Smooth muscle cell of the pulmonary artery (primary cell): ENCODE results near the gene UBE2M. TPM values are rescaled to one million over a fixed set of nuclear protein-coding genes. Genes with fewer than 3 reads are reported as not detected.

Experiments
- total RNA-seq: library from RNA; depleted of rRNA; stranded (reverse); fragments of >200 nt; gene quantifications from 2 replicates; pipeline ENCODE4 v1.2.3, GENCODE V29; 2014

Gene UBE2M
- 47.2 and 63.3 TPM in 2 replicates for total RNA-seq

DNA sequence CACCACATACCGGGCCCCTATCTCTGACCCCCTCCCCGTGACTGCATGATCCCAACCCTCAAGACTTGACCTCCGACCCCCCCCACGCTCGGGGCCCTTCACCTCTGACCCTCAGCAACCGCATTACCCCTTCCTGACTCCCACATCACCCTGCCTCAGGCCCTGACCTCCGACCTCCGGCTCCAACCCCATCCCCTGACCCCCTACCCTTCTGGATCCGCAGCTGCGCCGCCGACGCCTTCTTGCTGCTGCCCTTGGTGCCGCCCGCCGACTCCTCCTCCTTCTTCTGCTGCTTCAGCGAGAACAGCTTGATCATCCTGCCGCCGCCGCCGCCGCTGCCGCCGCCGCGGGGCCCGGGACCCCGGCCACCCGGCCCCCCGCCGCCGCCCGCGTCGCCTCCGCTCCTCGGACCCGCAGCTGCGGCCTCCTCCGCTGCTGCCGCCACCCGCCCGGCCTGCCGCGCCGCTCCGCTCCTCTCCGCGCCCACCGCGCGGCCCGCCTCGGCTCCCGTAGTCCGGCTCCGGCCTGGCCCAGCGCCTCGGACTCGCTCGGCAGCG, at the start of gene UBE2M:
UBE2M (minus strand) TSS at position 546 of the 557 bp plus-strand sequence; CDS start at position 316, 230 bp downstream.

DNA sequence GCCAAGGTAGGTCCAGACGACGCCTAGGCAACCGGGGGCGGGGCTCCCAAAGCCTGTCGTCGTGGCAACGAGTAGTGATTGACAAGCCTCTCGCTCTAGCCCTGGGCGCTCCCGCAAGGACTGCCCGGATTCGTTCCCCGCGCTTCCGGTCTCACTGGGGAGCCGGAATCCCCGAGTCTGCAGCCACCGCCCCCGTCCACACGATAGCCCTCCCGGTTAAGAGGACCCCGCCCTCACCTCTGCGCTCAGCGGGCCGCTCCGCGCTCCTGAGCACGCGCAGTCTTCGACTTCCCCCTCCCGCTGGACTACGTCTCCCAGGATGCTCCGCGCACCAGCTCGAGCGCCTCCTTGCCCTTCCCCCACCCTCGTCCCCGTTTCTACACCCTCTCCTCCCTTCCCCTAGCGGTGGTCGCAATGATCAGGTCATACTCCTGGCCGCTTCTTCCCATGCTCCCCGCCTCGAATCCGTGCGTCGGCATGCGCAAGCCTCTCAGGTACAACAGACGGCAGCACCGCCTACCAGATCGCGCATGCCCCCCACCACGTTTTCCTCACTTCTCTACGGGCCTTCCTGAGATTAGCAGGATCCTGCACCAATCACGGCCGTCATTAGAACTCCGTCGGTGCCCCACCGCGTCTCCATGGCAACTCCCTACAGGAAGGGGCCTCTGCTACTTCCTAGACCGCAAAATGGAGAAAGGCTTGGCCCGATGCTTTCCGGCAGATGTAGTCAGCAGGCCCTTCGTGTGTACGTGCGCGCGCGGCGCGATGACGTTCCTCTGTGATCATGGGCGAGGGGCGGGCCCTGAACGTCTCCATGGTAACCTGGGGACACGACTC, 14.6 kb upstream of the UBE2M start, which contains the start of gene MZF1:
MZF1 (minus strand) TSS at position 518 of the 840 bp plus-strand sequence. CDS start 1,946 bp downstream, outside the sequence.

DNA sequence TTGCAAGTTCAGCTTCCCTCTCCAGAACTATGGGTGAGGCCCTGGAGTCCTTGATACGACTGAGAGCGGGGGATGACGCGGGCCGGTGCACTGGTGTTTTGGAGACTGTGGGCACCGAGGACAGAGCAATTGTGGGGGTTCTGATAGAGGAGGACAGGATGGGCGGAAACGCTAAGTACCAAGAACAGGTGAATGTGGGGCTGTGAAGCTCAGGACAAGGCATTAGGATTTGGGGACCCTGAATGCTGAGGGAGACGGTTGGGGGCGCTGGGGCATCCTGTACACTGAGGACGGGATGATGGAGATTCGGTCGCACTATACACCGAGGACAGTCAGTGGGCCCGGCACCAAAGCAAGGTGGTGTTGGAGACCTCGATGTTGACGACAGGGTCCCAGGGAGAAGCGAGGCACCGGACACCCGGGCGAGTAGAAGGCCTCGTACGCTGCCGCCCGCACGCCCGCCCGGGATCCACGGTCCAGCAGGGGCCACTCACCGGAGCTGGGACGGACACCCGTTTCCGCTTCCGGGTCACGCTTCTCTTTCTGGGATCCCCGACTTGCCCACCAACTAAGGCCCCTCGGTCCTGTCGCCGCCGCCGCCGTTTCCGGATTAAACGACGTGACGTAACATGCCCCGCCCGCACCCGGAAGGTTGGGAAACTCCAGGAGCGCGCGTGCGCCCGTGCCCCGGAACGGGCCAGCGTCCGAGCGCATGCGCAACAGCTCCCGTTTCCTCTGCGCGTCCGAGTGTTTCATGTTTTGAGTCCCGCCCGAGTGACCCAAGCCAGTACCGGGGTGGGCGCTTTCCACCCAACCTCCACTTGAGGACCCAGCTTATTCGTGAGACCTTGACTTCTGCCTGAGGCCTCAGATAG, 3.7 kb downstream of the UBE2M start, which contains the start of gene CHMP2A:
CHMP2A (minus strand) TSS at position 612 of the 875 bp plus-strand sequence. CDS start 893 bp downstream, outside the sequence.

DNA sequence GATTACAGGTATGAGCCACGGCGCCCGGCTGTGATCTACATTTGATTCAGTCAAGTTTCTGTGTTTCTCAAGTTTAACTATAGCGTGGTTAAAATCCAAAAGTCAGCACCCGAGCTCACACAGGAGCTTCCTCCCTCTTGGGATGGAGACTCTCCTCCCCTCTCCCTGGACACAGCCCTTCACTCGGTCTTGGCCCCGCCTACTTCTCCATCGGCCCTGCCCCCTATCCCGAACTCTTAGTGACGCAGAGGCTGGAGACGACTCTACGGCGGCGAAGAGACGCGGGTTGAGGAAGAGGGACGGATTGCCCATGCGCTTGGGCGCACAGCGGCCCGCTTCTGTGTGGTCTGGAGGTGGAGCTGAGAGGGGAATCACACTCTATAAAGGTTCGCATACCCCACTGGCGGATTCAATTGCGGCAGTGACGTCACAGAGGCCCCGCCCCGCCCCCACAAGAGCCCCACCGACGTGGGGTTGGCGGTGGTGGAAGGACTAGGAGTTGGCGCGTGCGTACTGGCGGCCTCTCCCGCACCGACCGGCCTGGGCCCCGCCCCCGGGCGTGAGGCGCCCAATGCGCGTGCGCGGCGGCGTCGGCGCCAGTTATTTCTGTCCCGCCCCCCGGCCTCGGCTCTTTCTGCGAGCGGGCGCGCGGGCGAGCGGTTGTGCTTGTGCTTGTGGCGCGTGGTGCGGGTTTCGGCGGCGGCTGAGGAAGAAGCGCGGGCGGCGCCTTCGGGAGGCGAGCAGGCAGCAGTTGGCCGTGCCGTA, 14.4 kb downstream of the UBE2M start, which contains the start of gene TRIM28:
TRIM28 (plus strand) TSS at position 239 of the 765 bp plus-strand sequence. CDS start 694 bp downstream, outside the sequence.

DNA sequence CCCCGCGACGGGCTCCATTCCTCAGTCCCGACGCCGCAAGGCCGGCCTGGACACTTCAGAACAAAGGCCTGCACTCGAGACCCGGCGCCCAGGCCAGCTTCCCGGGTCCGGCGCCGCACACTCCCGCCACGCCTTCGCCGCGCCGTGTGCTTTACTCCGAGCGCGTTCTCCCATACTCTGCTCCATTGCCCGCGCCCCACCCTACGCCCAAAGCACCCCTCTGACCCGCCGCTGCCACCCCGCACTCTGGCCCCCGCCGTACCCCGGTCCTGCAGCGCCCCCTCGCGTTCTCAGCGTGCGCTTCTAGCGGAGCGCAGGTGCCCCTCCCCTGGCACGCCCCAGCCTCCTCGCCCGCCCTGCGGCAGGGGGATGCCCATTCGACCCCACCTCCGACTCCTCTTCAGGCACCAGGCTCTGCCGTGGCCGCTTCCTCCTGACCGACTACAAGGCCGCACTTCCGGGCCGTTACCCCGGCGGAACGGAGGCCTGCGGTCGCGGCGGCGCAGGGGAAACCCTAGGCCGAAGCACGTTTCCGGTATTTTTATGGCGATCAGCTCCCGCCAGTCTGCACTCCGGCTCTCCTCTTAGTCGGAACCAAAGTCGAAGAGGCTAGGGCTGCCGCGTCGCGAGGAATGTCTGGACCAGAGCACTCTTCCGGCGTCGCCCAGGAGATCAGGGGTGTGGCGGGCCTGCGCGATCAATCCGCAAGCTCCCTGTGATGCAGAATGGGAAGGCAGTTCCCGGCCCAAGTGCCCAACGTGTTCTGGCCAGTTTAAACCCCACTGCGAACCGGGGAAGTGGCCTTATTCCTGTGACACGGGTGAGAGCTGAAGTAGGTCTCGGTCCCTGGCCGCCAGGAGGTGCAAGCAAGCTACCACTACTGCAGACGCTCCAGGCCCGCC, 38.8 kb downstream of the UBE2M start, which contains the start of gene ZBTB45:
ZBTB45 (minus strand) TSS at position 456 of the 902 bp plus-strand sequence. CDS start 2,137 bp downstream, outside the sequence.

DNA sequence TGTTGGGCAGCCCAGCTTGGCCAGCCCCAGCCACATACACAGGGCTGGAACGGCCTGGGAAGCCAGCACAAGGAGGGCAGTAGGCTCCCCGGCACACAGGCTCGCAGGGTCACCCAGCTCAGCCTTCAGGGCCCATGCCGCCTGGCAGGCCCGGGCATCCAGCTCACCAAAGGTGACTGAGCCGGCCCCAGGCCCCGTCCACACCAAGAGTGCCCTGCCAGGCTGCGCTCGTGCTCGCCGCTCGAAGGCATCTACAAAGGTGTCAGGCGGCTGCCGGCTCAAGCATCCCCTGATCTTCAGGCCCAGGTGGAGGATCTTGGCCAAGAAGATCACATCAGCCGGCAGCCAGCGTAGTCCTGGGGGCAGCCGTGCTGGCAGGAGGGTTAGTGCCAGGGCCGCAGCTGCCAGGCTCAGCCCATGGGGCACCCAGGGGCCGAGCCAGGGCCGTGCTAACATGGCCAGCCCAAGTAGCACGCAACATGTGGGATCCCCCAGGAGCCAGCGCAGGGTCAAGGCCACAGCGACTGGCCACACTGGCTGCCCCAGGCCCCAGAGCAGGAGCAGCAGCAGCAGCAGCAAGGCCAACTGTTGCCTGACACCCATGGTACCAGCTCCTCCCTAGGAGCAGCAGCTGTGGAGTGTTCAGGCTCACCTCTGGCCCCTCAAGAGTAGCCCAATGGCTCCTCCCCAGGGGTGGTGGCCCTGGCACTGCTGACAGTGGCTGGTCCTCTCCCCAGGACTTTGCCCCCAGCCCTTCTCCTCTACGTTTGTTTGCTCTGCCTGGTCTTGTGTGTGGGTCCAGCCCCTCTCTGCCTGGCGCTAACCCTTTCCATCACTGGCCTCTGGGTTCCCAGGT, 46.8 kb downstream of the UBE2M start, which contains the start of gene SLC27A5:
SLC27A5 (minus strand) TSS at position 640 of the 856 bp plus-strand sequence; CDS start at position 603, 37 bp downstream.

Other genes starting within 250 kb of the UBE2M start
- gene ZSCAN22, start 231.6 kb downstream of the UBE2M start, total RNA-seq, result 3.0 and 4.2 TPM in 2 replicates
- 10.5 and 11.5 TPM in 2 replicates for gene A1BG, start 205.1 kb downstream of the UBE2M start, total RNA-seq
- gene ZNF497, start 195.9 kb downstream of the UBE2M start, total RNA-seq, result 0.91 and 2.0 TPM in 2 replicates
- gene ZNF837, start 177.6 kb downstream of the UBE2M start, total RNA-seq, result 1.4 and 1.9 TPM in 2 replicates
- 1,369 and 1,523 TPM in 2 replicates for gene RPS5, start 171.3 kb downstream of the UBE2M start, total RNA-seq
- gene RNF225, start 163.0 kb downstream of the UBE2M start, total RNA-seq, result 0.13 TPM in 1 of 2 replicates, not detected in the other
- gene ZNF584, start 150.0 kb downstream of the UBE2M start, total RNA-seq, result 16.0 and 25.3 TPM in 2 replicates
- gene ZNF132, start 118.5 kb downstream of the UBE2M start, total RNA-seq, result 10.6 and 11.7 TPM in 2 replicates
- gene ZNF324B, start 107.0 kb downstream of the UBE2M start, total RNA-seq, result 9.2 and 12.5 TPM in 2 replicates
- gene ZNF324, start 91.5 kb downstream of the UBE2M start, total RNA-seq, result 11.2 and 16.9 TPM in 2 replicates
- gene ZNF446, start 82.3 kb downstream of the UBE2M start, total RNA-seq, result 6.3 and 7.2 TPM in 2 replicates
- gene SLC27A5, start 46.6 kb downstream of the UBE2M start, total RNA-seq, result 5.1 and 9.1 TPM in 2 replicates
- 8.9 and 9.3 TPM in 2 replicates for gene ZBTB45, start 38.8 kb downstream of the UBE2M start, total RNA-seq
- 284 and 376 TPM in 2 replicates for gene TRIM28, start 14.5 kb downstream of the UBE2M start, total RNA-seq
- 96.8 and 99.2 TPM in 2 replicates for gene CHMP2A, start 3.5 kb downstream of the UBE2M start, total RNA-seq
- 20.5 and 30.5 TPM in 2 replicates for gene MZF1, start 14.7 kb upstream of the UBE2M start, total RNA-seq